Fibroblast of pulmonary artery (primary cell): ENCODE data around the gene SOAT1.
"Not testable (repeated sequence)": the region's sequence is repeated elsewhere in the genome, so short reads cannot be mapped to it uniquely, and the experiment has no call there.

ENCODE experiments used
- DNase-seq: peaks from one replicate; pipeline ENCODE4 v3.0.0-alpha.2; 2010; ENCODE audit warnings: low read depth
- H3K4me3 ChIP-seq: replicated peaks from 2 replicates; pipeline ENCODE4 v1.5.1; 2011; ENCODE audit warnings: low read depth, mild to moderate bottlenecking, control low read depth, low read length, moderate library complexity
- TF ChIP-seq, protein P1 (sequence below): IDR thresholded peaks from 2 replicates; pipeline ENCODE4 v1.5.1; 2011; ENCODE audit warnings: mild to moderate bottlenecking, control low read depth, low read length, inconsistent platforms; ENCODE audit errors: missing control alignments

The SOAT1 gene

DNA sequence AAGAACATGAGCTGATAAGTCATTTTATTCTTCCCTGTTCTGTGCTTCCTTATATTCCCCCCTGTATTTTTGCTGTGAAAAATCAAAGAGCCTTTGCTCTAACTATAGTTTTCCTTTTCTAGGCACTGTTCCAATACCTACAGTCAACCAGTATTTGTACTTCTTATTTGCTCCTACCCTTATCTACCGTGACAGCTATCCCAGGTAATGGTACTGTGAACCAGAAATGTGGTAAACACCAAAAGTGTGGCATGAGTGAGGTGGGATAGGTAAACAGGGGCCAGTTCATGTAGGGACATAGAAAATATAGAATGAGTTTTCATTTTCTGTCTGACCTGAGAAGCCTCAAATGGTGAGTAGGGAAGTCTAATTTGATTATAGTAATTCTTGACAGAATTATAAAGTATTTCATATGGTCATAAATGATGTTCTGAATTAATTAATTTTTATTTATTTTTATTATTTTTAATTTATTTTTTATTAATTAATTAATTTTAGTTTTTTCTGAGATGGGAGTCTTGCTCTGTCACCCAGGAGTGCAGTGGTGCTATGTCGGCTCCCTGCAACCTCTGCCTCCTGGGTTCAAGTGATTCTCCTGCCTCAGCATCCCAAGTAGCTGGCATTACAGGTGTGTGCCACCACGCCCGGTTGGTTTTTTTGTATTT lies 49.3 kb downstream of the SOAT1 start:
- DNase-seq: no peak
- no peak overlapping the region for H3K4me3 ChIP-seq
- TF ChIP-seq, protein P1, sequence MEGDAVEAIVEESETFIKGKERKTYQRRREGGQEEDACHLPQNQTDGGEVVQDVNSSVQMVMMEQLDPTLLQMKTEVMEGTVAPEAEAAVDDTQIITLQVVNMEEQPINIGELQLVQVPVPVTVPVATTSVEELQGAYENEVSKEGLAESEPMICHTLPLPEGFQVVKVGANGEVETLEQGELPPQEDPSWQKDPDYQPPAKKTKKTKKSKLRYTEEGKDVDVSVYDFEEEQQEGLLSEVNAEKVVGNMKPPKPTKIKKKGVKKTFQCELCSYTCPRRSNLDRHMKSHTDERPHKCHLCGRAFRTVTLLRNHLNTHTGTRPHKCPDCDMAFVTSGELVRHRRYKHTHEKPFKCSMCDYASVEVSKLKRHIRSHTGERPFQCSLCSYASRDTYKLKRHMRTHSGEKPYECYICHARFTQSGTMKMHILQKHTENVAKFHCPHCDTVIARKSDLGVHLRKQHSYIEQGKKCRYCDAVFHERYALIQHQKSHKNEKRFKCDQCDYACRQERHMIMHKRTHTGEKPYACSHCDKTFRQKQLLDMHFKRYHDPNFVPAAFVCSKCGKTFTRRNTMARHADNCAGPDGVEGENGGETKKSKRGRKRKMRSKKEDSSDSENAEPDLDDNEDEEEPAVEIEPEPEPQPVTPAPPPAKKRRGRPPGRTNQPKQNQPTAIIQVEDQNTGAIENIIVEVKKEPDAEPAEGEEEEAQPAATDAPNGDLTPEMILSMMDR: no peak

DNA sequence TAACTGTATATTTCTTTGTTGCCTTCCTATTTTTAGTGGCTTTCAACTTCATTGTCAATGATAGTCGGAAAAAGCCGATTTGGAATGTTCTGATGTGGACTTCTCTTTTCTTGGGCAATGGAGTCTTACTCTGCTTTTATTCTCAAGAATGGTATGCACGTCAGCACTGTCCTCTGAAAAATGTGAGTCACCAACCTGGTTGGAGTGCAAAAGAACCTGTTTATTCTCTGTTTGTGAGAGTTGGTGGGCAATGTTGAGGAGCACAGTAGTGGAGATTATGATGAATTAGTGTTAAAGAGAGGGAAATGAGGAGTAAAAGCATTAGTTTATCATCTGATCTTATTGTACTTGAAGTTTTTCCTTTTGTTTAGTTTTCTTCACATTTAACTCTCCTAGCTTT lies 57.7 kb downstream of the SOAT1 start:
- TF ChIP-seq, protein P1: no peak
- DNase-seq: peak; percentile 18
- no peak overlapping the region for H3K4me3 ChIP-seq

DNA sequence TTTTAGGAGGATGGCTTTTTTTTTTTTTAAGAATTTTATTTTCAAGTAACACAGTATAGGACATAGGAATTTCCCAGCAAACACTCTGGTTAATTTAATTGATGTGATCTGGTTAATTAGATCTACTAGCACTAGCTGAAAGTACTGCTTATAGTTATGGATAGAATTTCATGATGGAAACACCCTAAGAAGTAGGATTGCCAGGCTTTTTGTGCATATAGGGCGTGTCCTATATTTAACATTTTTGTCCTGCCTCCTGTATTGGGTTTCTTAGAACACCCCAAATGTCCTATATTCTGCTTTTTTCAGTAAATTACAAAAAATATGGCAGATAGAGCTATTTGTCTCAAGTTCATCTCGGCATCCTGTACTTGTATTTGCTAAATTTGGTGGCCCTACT lies 58.6 kb downstream of the SOAT1 start:
- no peak for DNase-seq
- TF ChIP-seq, protein P1: no peak
- H3K4me3 ChIP-seq: no peak overlapping the region

DNA sequence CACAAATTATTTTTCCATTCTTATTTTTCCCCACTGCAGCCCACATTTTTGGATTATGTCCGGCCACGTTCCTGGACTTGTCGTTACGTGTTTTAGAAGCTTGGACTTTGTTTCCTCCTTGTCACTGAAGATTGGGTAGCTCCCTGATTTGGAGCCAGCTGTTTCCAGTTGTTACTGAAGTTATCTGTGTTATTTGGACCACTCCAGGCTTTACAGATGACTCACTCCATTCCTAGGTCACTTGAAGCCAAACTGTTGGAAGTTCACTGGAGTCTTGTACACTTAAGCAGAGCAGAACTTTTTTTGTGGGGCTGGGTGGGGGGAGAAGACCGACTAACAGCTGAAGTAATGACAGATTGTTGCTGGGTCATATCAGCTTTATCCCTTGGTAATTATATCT lies 59.9 kb downstream of the SOAT1 start:
- TF ChIP-seq, protein P1: no peak
- no peak overlapping the region for H3K4me3 ChIP-seq
- peak; percentile 80 for DNase-seq

DNA sequence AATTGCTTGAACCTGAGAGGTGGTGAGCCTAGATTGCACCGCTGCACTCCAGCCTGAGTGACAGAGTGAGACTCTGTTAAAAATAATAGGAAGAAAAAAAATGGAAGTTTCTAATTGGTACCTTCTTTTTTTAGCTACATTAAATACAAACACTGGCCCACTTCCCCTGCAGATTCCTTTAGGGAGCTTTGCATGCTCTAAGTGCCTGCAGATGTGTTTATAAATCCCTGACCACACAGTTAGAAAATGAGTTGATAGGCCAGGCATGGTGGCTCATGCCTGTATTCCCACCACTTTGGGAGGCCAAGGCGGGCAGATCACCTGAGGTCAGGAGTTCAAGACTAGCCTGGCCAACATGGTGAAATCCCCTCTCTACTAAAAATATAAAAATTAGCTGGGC lies 68.0 kb downstream of the SOAT1 start:
- not testable (repeated sequence) for DNase-seq, H3K4me3 ChIP-seq

DNA sequence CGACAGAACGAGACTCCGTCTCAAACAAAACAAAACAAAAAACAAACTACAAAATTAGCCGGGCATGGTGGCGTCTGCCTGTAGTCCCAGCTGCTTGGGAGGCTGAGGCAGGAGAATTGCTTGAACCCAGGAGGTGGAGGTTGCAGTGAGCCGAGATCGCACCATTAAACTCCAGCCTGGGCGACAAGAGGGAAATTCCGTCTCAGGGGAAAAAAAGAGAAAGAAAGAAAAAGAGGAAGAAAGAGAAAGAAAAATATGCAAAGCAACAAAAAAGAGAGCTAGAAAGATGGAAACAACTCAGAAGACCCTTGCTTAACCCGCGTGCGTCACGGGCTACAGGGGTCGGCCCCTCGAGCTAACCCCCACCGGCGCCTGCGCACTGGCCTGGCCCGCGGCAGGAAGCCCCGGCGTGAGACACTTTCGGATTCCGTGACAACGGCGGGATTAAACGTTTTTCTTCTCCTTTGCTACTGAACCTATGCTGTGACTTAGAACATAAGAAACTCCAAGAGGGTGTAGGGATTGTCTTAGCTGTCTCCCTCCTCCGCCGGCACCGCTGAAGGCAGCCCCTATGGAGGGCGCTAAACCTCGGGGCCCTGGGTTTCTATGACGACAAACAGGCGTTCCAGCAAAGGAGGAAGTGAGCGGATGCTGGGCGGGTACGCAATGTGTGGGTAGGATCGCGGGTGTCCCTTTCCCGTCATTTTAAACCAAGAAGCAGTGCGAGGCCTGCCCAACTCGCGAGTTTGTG lies 71.9 kb downstream of the SOAT1 start, which contains the start of gene AXDND1:
Gene AXDND1, plus strand, starts transcription at position 630 of the 751 bp plus-strand sequence. CDS start 539 bp downstream, outside the sequence.
- peak within 1 kb of the TSS; percentile 78 for H3K4me3 ChIP-seq
- TF ChIP-seq, protein P1: no peak
- DNase-seq: peak; percentile 90

DNA sequence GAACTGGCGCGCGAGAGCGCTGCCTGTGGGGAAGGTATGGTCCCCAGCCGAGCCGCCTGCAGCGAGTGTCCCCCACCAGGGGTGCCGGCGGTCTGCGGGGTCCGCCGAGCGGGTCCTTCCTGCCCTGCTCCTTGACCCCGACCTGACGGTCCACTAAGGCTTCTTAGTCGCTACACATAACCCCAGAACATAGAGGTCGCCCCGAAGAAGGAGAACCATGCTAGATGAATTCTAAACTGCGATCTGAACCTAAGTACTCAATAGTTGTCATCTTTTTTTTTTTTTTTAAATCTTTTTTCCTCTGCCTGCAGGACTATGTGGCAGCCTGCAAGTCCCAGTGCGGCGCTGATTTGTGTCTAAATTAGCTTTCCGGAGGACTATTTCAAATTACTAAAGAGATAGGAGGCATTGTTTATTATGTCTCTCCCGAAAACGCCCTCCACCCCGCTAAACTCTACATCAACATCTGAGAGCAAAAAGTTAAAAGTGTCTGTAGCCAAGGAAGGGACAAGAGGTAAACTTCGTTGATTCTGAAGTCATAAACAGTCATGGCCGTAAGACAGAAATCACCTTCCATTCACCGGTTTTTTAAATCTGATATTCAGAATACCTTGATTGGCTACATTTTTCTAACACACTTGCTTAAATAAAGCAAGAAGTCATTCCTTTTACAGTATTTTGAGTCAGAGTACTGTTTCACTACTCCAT lies 72.7 kb downstream of the SOAT1 start:
- H3K4me3 ChIP-seq: peak overlapping the region; percentile 78
- TF ChIP-seq, protein P1: no peak
- DNase-seq: peak; percentile 11
